Choroid plexus epithelial cell (primary cell): Measurements from ENCODE around the gene EPHA2.

Experiments
- DNase-seq: peaks from one replicate; pipeline ENCODE4 v3.0.0-alpha.2; 2010; ENCODE audit warnings: low read depth
- H3K4me3 ChIP-seq: 2 replicates; pipeline ENCODE4 v1.5.1; 2011; ENCODE audit warnings: low read depth, mild to moderate bottlenecking, control low read depth, low read length, moderate library complexity
- TF ChIP-seq, protein P1 (sequence below): conservative IDR thresholded peaks from 2 replicates; pipeline ENCODE4 v1.5.1; 2011; ENCODE audit warnings: low read depth, mild to moderate bottlenecking, control low read depth, inconsistent platforms, low read length, moderate library complexity

The EPHA2 gene

DNA sequence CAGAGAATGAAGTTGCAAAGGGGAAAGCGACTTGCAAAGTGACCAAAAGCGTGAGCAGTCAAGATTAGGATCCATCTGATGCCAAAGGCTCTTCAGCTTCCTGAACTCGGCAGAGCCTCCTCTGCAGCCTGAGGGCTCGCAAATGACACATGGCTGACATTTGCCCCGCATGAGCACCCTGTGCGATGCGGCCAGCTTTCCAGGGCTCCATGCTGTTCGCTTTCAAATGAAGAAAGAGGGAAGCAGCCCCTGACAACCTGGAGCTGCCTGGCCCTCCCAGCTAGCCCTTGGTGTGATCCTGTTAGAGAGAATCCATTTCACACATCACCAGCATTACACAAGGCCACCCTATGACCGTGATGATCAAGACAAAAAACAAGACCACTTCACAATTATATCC, 62.3 kb downstream of the EPHA2 start:
- TF ChIP-seq, protein P1, sequence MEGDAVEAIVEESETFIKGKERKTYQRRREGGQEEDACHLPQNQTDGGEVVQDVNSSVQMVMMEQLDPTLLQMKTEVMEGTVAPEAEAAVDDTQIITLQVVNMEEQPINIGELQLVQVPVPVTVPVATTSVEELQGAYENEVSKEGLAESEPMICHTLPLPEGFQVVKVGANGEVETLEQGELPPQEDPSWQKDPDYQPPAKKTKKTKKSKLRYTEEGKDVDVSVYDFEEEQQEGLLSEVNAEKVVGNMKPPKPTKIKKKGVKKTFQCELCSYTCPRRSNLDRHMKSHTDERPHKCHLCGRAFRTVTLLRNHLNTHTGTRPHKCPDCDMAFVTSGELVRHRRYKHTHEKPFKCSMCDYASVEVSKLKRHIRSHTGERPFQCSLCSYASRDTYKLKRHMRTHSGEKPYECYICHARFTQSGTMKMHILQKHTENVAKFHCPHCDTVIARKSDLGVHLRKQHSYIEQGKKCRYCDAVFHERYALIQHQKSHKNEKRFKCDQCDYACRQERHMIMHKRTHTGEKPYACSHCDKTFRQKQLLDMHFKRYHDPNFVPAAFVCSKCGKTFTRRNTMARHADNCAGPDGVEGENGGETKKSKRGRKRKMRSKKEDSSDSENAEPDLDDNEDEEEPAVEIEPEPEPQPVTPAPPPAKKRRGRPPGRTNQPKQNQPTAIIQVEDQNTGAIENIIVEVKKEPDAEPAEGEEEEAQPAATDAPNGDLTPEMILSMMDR, result no peak
- DNase-seq, result no peak
- no peak overlapping the region for H3K4me3 ChIP-seq

DNA sequence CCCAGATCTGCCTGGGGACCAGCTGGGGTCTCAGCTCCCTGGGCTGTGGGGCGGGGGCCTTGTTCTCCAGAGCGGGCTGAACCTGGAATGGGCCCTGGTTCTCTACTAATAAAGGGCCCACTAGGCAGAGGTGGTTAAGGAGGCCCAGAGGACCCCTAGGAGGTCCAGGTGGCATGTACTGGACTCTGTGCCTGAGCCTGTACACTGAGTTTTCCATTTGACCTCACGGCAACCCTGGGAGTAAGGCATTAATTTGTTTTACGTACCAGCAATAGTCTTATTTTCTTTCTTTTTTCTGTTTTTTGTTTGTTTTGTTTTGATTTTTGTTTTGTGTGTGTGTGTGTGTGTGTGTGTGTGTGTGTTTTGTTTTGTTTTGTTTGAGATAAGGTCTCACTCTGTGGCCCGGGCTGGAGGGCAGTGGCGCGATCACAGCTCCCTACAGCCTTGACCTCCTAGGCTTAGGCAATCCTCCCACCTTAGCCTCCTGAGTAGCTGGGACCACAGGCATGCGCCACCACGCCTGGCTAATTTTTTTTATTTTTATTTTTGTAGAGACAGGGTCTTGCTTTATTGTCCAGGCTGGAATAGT, 62.9 kb downstream of the EPHA2 start:
- TF ChIP-seq, protein P1, result no peak
- DNase-seq, result no peak
- H3K4me3 ChIP-seq, result no peak overlapping the region

DNA sequence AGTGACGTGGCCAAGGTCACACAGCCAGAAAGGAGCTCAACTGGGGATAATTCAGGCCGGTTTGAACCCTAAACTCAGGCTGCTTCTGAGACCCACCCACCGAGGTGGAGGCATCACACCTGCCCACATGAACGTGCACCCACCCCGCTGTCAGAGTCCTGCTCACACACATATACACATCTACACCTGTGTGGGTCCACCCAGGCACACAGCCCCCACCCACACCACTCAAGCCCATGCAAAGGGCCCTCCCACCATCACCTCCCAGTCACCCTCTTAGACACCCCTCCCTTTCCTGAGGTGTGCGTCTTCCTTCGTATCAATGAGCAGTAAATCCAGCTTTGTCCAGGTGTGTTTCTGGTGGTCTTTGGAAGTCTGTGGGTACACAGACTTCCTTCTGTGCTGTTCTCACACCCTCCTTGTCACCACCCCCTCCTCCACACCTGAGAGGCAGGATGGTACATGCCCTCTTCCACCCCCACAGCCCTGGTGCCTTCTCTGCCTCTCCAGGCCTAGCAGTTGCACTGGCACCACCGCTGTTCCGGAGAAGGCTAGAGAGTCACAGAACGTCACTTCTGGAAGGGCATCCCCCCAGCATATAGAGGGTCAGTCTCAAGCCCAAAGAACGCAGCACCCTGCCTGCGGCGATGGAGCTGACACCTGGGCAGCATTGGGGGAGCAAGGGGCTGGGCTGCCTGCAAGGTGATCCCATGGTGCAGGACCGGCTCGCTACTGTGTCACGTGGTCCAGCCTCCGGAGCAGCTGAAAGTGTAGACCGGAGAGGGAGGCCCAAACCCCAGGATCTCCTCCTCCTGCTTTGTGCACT, 63.6 kb downstream of the EPHA2 start:
- H3K4me3 ChIP-seq, result no peak overlapping the region
- TF ChIP-seq, protein P1, result no peak
- DNase-seq, result no peak

DNA sequence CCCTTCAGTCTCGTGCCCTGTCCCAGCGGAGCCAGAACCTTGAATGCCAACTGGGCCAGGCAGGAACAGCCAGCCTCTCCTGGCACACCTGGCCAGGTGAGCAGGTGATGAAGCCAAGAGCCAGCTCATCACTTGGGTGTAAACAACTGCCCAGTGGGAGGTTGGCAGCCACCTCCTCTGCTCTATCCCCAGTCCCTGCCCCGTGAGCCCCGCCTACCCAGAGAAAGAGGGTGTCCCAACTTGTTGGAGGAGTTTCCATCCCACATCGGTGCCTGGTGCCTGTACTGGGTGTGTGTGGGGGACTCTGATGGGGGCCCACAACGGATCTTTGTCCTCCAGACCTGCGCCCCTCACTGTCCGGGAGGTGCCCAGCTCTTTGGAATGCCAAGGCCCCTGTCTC, 64.6 kb downstream of the EPHA2 start:
- no peak overlapping the region for H3K4me3 ChIP-seq
- DNase-seq, result no peak
- TF ChIP-seq, protein P1, result no peak

DNA sequence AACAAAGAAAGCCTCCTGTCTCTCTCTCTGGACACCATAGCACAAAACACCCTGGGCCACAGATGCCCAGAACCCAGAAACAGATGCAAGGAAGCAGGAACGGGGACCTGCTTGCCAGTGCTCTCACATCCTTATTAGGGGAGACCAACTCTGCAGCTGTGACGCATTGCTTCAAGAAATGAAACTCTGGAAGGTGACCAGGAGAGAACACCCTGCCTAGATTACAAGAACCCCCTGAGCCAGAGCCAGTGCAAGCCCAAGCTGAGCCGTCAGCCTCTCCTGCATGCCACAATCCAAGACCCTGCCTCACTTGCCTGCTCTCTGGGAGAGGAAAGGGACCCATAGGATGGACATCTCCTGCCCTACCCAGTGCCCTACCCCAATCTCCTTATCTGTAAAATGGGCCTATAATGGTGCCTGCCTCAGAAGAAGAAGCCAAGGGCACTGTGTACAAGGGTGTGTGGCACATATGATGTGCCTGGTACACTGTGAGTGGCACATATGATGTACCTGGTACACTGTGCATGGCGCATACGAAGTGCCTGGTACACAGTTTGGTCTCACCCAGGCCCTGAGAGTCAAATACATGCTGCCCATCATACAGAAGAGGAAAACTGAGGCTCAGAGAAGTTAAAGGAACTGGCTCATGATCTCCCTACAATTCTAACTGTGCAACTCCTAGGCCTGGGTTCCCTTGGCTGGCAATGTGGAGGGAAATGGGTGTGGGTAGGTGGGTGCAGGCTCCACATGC, 65.6 kb downstream of the EPHA2 start:
- H3K4me3 ChIP-seq, result no peak overlapping the region
- TF ChIP-seq, protein P1, result no peak
- DNase-seq, result no peak

DNA sequence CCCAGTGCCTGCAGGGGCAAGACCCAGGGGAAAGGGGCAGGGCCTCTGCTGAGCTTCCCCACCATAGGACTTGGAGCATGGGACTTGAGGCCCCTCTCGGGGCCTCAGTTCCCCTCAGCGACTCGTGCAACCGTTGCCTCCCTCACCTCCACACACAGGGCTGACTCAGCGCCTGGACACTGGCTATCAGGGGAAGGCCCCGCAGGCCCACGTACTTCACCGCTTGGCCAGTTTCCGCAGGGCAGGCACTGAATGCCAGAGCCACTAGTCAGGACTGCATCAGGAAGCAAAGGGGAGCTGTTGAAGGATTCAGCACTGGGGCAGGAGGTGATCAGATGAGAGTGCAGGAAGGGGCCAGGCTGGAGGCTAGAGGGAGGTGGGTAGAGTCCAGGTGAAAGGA, 66.9 kb downstream of the EPHA2 start:
- no peak overlapping the region for H3K4me3 ChIP-seq
- TF ChIP-seq, protein P1, result no peak
- DNase-seq, result peak; percentile 70
